ENCODE measurements around the gene ANKRD1. TPM values are rescaled to one million over a fixed set of nuclear protein-coding genes. Genes with fewer than 3 reads are reported as not detected.
"Not testable (repeated sequence)": the region's sequence is repeated elsewhere in the genome, so short reads cannot be mapped to it uniquely, and the experiment has no call there.

Gene ANKRD1
- total and polyA plus RNA-seq, 11 donors: 1,315 to 9,579 (median 4,181) TPM

DNA sequence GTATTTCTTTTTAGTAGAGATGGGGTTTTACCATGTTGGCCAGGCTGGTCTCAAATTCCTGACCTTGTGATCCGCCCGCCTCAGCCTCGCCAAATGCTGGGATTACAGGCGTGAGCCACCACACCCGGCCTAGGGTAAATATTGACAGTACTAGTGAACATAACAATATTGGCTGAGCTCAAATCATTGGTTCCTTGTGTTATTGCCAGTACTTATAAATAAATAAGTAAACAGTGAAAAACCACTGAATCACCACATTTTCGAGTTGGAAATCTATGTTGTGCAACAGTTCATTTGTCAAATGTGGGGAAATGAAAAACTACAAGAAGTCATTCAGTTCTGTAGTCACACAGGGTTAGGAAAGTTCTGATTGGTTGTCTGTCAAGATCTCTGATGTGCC, 33.3 kb downstream of the ANKRD1 start:
- Histone ChIP-seq H3K27ac (no peak overlapping the region), H3K36me3 (peaks cover 0 to 99% (median 87%) of the 10 kb centered on the region in 9 donors), H3K4me3 (no peak overlapping the region), H3K4me1 (peaks cover 0 to 12% (median 0%) of the 10 kb centered on the region in 12 donors), H3K9me3 (no peaks in the 10 kb centered on the region), H3K27me3 (no peaks in the 10 kb centered on the region)
- intact Hi-C loops (cut with DNase I): no loop called here
- WGBS, 4 donors: 94 to 95% (median 95%) methylated on average over 6 of the region's 6 CpGs
- ATAC-seq: no peak
- TF ChIP-seq POLR2A (IDR thresholded peaks at IDR 0.05): no peak
- TF ChIP-seq, protein P1, sequence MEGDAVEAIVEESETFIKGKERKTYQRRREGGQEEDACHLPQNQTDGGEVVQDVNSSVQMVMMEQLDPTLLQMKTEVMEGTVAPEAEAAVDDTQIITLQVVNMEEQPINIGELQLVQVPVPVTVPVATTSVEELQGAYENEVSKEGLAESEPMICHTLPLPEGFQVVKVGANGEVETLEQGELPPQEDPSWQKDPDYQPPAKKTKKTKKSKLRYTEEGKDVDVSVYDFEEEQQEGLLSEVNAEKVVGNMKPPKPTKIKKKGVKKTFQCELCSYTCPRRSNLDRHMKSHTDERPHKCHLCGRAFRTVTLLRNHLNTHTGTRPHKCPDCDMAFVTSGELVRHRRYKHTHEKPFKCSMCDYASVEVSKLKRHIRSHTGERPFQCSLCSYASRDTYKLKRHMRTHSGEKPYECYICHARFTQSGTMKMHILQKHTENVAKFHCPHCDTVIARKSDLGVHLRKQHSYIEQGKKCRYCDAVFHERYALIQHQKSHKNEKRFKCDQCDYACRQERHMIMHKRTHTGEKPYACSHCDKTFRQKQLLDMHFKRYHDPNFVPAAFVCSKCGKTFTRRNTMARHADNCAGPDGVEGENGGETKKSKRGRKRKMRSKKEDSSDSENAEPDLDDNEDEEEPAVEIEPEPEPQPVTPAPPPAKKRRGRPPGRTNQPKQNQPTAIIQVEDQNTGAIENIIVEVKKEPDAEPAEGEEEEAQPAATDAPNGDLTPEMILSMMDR (IDR thresholded peaks at IDR 0.05): no peak
- no peak for DNase-seq

DNA sequence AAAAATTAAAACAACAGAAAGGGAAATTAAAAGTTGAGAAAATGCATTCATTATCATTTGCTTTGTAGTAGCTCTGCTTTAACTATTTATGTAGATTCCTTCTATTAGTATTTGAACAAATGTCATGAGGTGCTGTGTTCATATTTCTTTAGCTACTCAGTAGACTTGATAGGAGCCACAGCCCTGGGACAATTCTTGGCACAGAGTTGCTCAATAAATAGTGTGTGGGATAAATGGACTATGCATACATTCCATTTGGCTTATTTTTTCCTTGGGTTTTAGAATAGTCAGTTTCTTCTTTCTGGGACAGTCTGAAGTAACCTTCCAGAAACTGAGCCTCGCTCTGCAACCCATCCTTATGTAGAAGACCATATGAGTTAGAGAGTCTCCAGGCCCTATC, 35.7 kb downstream of the ANKRD1 start:
- H3K9me3 ChIP-seq: no peaks in the 10 kb centered on the region
- 94 to 100% (median 99%) methylated on average over 1 of the region's 1 CpG for WGBS, 4 donors
- no peak overlapping the region for H3K27ac ChIP-seq
- intact Hi-C loops (cut with DNase I): no loop called here
- peaks cover 0 to 96% (median 86%) of the 10 kb centered on the region in 9 donors for H3K36me3 ChIP-seq
- H3K27me3 ChIP-seq: no peaks in the 10 kb centered on the region
- no peak for DNase-seq
- no peak overlapping the region for H3K4me3 ChIP-seq
- H3K4me1 ChIP-seq: peaks cover 0 to 12% (median 0%) of the 10 kb centered on the region in 12 donors
- TF ChIP-seq, protein P1 (IDR thresholded peaks at IDR 0.05): no peak
- no peak for TF ChIP-seq POLR2A (IDR thresholded peaks at IDR 0.05)
- no peak for ATAC-seq

DNA sequence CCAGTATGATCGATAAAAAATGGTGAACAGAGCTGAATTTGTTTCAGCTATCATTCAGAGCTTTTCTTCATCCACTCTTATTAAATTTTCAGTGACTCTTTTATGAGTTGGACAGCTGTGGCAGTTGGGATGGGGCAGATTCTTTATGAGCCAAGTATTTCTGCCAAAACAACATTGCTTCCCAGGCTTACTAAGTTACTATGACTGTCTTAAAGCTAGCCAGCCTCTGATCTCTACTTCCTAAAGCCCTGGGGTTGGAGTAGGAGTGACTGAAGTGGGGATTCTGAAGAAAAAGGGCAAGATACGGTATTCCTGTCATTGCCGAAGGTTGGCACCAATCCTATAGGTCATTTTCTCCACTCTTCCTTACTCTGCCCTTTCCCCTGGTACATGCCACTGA, 36.5 kb downstream of the ANKRD1 start:
- Histone ChIP-seq H3K9me3 (no peaks in the 10 kb centered on the region), H3K4me3 (no peak overlapping the region), H3K4me1 (peaks cover 0 to 12% (median 0%) of the 10 kb centered on the region in 12 donors), H3K27ac (no peak overlapping the region), H3K27me3 (no peaks in the 10 kb centered on the region), H3K36me3 (peaks cover 0 to 95% (median 83%) of the 10 kb centered on the region in 9 donors)
- ATAC-seq (no peak), DNase-seq (no peak)
- TF ChIP-seq POLR2A (IDR thresholded peaks at IDR 0.05): no peak
- TF ChIP-seq, protein P1 (IDR thresholded peaks at IDR 0.05): no peak
- 86 to 91% (median 90%) methylated on average over 3 of the region's 3 CpGs for WGBS, 4 donors
- intact Hi-C loops (cut with DNase I): no loop called here

DNA sequence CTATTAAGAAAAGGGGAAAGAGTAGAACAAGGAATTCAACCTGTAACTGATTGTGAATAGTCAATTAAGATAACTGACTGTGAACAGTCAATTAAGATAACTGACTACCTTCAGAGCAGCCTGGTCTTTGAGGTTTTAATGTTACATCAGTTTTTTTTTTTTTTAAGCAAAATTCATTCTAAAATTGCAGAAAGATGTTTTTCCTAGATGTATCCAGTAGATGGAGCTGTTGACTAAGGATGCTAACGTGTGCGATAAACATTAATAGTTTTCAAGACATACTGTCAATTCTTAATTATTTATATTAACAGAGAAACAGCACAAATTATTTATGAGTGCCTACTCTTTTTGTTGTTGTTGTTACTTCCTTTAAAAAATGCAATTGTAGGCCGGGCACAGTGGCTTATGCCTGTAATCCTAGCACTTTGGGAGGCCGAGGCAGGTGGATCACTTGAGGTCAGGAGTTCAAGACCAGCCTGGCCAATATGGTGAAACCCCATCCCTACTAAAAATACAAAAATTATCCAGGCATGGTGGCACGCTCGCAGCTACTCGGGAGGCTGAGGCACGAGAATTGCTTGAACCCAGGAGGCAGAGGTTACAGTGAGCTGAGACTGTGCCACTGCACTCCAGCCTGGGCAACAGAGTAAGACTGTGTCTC, 40.7 kb downstream of the ANKRD1 start:
- ATAC-seq: not testable (repeated sequence)
- WGBS, 4 donors: 69 to 74% (median 72%) methylated on average over 8 of the region's 8 CpGs
- H3K36me3 ChIP-seq: peaks cover 0 to 96% (median 81%) of the 10 kb centered on the region in 9 donors

More for the DNA sequence above, 40.7 kb downstream of the ANKRD1 start:
- H3K4me3 ChIP-seq; H3K27ac ChIP-seq; H3K27me3 ChIP-seq; DNase-seq; H3K9me3 ChIP-seq; intact Hi-C loops (cut with DNase I): not testable (repeated sequence)
- H3K4me1 ChIP-seq: peaks cover 0 to 11% (median 0%) of the 10 kb centered on the region in 12 donors
- TF ChIP-seq, protein P1 (IDR thresholded peaks at IDR 0.05): peak; percentile 54 to 80 (median 72)

Measured in heart left ventricle (tissue), 16 donors.